ENCODE measurements around the gene SENP2.

Gene SENP2

DNA sequence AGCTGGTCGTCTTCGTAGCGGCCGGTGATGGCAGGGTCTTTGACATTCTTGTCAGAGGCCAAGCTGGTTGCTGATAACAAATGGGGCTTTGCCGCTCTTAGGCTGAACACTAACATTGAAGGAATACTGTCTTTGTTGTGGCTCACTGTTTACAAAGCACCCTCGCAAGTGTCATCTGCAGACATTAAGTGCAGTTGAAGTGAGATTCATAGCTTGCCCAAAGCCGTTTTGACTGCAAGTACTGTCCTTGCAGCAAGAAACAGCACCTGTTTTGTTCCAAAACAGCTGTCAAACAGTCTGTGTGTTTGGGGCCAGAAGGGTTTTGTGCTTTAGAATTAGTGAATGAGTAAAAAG is 568 bp downstream of the SENP2 start:
- Histone ChIP-seq H3K9me3 (ENCODE audit: control insufficient read depth, insufficient read depth, low read length) (no peaks in the 10 kb centered on the region), H3K27me3 (ENCODE audit: control insufficient read depth, insufficient read depth, low read length) (no peaks in the 10 kb centered on the region)

DNA sequence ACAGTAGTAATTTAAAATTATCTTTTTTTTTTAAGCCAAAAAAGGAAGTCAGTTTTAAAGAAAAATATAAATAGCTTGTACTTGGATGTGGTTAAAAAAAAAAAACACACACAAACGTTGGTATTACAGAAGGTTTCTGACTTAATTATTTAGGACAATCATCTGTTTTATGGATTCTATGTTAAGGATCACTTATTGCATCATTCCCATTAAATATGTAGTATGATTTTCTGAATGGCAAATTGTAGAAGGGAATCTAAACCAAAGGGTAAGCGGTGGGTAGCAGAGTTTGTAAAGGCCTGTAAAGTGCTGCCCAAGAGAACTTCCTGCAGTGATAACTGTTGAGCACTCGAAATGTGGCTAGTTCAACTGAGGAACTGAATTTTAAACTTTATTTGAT is 8.0 kb downstream of the SENP2 start:
- Histone ChIP-seq H3K36me3 (ENCODE audit: control insufficient read depth, insufficient read depth, low read length) (peaks cover 53% of the 10 kb centered on the region), H3K27me3 (ENCODE audit: control insufficient read depth, insufficient read depth, low read length) (no peaks in the 10 kb centered on the region), H3K9ac (ENCODE audit: low read depth, low read length) (no peak overlapping the region), H3K9me3 (ENCODE audit: control insufficient read depth, insufficient read depth, low read length) (no peaks in the 10 kb centered on the region), H3K4me1 (ENCODE audit: control insufficient read depth, insufficient read depth, low read length) (peaks cover under 1% of the 10 kb centered on the region; the same call in 1 of the 2 replicates), H3K27ac (ENCODE audit: low read depth, low read length) (no peak overlapping the region), H3K4me3 (ENCODE audit: low read depth, low read length) (no peak overlapping the region)

More for the DNA sequence above, 568 bp downstream of the SENP2 start:
- peak overlapping the region; percentile 79 for H3K27ac ChIP-seq (ENCODE audit: low read depth, low read length)
- H3K36me3 ChIP-seq (ENCODE audit: control insufficient read depth, insufficient read depth, low read length), result peaks cover 5% of the 10 kb centered on the region
- peak overlapping the region; percentile 70 for H3K9ac ChIP-seq (ENCODE audit: low read depth, low read length)
- peak overlapping the region; percentile 86 for H3K4me3 ChIP-seq (ENCODE audit: low read depth, low read length)
- H3K4me1 ChIP-seq (ENCODE audit: control insufficient read depth, insufficient read depth, low read length), result peaks cover 24% of the 10 kb centered on the region

DNA sequence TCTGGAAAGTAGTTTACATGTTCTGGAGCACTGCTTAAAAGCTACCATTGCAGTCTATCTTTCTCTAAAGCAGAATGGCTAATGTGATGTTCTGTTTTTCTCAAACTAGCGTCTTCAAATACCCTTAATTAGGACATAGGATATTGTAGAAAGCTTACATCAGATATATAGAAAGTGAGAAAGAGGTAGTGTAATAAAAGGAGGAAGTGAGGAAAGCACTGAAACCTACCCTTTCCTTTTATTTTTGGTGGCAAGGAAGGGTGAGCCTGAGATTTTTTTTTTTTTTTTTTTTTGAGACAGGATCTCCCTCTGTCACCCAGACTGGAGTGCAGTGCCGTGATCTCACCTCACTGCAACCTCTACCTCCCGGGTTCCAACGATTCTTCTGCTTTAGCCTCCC is 9.4 kb downstream of the SENP2 start:
- Histone ChIP-seq H3K36me3 (ENCODE audit: control insufficient read depth, insufficient read depth, low read length) (peaks cover 63% of the 10 kb centered on the region), H3K9ac (ENCODE audit: low read depth, low read length) (no peak overlapping the region), H3K4me3 (ENCODE audit: low read depth, low read length) (no peak overlapping the region), H3K27me3 (ENCODE audit: control insufficient read depth, insufficient read depth, low read length) (no peaks in the 10 kb centered on the region), H3K4me1 (ENCODE audit: control insufficient read depth, insufficient read depth, low read length) (no peaks in the 10 kb centered on the region), H3K9me3 (ENCODE audit: control insufficient read depth, insufficient read depth, low read length) (no peaks in the 10 kb centered on the region), H3K27ac (ENCODE audit: low read depth, low read length) (no peak overlapping the region)

DNA sequence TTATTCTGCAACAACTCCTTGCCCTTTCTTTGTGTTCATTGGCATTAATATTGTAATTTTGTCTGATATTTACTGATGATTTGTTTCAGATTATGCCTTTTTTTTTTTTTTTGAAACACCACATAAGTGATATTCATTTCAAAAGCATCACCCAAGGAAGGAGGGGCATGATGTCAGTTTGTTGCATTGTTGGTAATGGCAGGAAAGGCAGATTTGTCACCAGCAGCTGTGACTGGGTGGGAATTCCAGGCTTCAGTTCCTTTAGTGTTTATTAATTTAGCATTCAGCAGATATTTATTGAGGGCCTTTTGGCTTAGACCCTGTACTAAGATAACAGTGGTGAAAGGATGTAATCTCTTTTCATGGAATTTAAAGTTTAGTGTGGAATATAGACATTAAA is 19.5 kb downstream of the SENP2 start:
- H3K27me3 ChIP-seq (ENCODE audit: control insufficient read depth, insufficient read depth, low read length), result no peaks in the 10 kb centered on the region
- no peak overlapping the region for H3K9ac ChIP-seq (ENCODE audit: low read depth, low read length)
- no peaks in the 10 kb centered on the region for H3K4me1 ChIP-seq (ENCODE audit: control insufficient read depth, insufficient read depth, low read length)
- no peak overlapping the region for H3K27ac ChIP-seq (ENCODE audit: low read depth, low read length)
- H3K4me3 ChIP-seq (ENCODE audit: low read depth, low read length), result no peak overlapping the region
- H3K36me3 ChIP-seq (ENCODE audit: control insufficient read depth, insufficient read depth, low read length), result peaks cover 88% of the 10 kb centered on the region
- no peaks in the 10 kb centered on the region for H3K9me3 ChIP-seq (ENCODE audit: control insufficient read depth, insufficient read depth, low read length)

DNA sequence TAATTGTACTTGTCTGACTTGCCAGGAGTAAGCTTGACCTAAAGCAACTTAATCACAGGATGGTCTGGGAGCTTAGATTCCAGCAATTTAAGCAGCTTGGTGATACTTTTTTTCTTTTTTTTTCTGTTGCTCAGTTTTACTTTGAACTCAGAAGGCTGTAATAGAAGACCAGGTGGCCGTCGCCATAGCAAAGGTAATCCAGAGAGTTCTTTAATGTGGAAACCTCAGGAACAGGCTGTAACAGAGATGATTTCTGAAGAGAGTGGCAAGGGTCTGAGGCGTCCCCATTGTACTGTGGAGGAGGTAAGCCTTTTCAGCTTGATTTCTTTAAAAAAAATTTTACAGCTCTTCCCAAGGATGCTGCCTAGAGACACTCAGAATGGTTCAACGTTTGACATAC is 20.1 kb downstream of the SENP2 start:
- no peak overlapping the region for H3K4me3 ChIP-seq (ENCODE audit: low read depth, low read length)
- no peak overlapping the region for H3K9ac ChIP-seq (ENCODE audit: low read depth, low read length)
- no peaks in the 10 kb centered on the region for H3K9me3 ChIP-seq (ENCODE audit: control insufficient read depth, insufficient read depth, low read length)
- no peak overlapping the region for H3K27ac ChIP-seq (ENCODE audit: low read depth, low read length)
- no peaks in the 10 kb centered on the region for H3K4me1 ChIP-seq (ENCODE audit: control insufficient read depth, insufficient read depth, low read length)
- H3K36me3 ChIP-seq (ENCODE audit: control insufficient read depth, insufficient read depth, low read length), result peaks cover 86% of the 10 kb centered on the region
- no peaks in the 10 kb centered on the region for H3K27me3 ChIP-seq (ENCODE audit: control insufficient read depth, insufficient read depth, low read length)

DNA sequence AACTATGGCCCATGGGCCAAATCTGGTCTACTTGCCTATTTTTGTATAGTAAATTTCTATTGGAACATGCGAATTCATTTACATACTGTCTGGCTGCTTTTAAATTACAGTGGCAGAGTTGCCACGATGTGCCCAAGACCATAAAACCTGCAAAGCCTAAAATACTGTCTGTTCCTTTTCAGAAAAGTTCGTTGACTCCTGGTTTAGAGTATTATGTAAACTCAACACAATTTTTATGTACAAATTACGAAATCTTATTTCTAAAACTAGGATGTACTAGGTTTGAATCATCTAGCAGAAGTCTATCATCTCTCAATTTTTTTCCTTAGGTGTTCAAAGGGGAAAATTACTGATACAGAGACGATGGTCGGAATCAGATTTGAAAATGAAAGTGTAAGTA is 26.9 kb downstream of the SENP2 start:
- Histone ChIP-seq H3K9ac (ENCODE audit: low read depth, low read length) (no peak overlapping the region), H3K36me3 (ENCODE audit: control insufficient read depth, insufficient read depth, low read length) (peaks cover 89% of the 10 kb centered on the region), H3K27ac (ENCODE audit: low read depth, low read length) (no peak overlapping the region), H3K4me3 (ENCODE audit: low read depth, low read length) (no peak overlapping the region), H3K9me3 (ENCODE audit: control insufficient read depth, insufficient read depth, low read length) (no peaks in the 10 kb centered on the region), H3K4me1 (ENCODE audit: control insufficient read depth, insufficient read depth, low read length) (no peaks in the 10 kb centered on the region), H3K27me3 (ENCODE audit: control insufficient read depth, insufficient read depth, low read length) (no peaks in the 10 kb centered on the region)

DNA sequence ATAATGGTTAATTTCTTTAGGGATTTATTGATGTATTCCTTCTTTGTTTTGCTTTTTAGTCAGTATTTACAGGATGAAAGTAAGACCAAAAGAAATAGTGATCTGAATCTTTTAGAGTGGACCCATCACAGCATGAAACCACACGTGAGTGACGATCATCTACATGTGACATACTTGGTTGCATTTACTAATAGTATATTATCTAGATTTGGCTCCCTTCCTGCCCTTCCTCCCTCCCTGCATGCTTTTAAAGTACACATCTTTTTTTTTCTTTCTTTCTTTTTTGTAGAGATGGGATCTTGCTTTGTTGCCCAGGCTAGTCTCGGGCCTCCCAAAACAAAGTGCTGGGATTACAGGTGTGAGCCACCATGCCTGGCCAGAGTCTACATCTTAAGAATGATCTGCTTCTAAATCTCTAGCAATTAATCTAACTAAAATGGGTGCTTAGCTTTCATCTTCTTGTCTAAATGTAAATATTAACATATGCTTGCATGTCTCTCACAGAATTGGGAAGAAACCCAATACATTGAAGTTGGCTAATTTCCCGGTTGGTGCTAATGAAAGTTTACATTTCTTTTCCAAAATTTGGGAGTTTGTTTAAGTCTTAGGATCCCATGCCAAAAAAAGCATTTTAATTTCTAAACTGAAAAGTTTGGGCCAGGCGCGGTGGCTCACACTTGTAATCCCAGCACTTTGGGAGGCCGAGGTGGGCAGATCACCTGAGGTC is 38.0 kb downstream of the SENP2 start:
- Histone ChIP-seq H3K9ac (ENCODE audit: low read depth, low read length) (no peak overlapping the region), H3K4me1 (ENCODE audit: control insufficient read depth, insufficient read depth, low read length) (no peaks in the 10 kb centered on the region), H3K27me3 (ENCODE audit: control insufficient read depth, insufficient read depth, low read length) (no peaks in the 10 kb centered on the region), H3K4me3 (ENCODE audit: low read depth, low read length) (no peak overlapping the region), H3K36me3 (ENCODE audit: control insufficient read depth, insufficient read depth, low read length) (peaks cover 87% of the 10 kb centered on the region), H3K27ac (ENCODE audit: low read depth, low read length) (no peak overlapping the region), H3K9me3 (ENCODE audit: control insufficient read depth, insufficient read depth, low read length) (no peaks in the 10 kb centered on the region)

DNA sequence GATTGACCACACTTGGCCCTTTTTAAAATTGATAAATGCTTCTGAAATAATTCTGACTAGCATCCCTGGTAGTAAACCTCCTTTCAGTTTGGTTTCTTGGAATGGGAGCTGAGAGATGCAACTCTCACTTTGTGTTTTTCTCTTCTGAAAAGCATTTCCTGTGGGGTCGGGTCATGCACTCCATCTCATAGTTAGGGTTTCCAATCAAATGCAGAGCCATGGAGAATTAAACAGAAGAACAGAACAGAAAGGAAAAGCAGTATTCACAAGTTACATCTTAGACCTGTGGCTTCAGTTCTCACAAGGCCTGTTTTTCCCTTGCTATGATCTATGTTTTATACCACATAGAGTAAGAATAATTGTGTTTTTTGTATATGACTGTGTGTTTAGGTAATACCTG is 39.7 kb downstream of the SENP2 start:
- H3K4me1 ChIP-seq (ENCODE audit: control insufficient read depth, insufficient read depth, low read length), result no peaks in the 10 kb centered on the region
- H3K36me3 ChIP-seq (ENCODE audit: control insufficient read depth, insufficient read depth, low read length), result peaks cover 87% of the 10 kb centered on the region
- H3K27ac ChIP-seq (ENCODE audit: low read depth, low read length), result no peak overlapping the region
- no peak overlapping the region for H3K4me3 ChIP-seq (ENCODE audit: low read depth, low read length)
- H3K9me3 ChIP-seq (ENCODE audit: control insufficient read depth, insufficient read depth, low read length), result no peaks in the 10 kb centered on the region
- H3K27me3 ChIP-seq (ENCODE audit: control insufficient read depth, insufficient read depth, low read length), result no peaks in the 10 kb centered on the region
- no peak overlapping the region for H3K9ac ChIP-seq (ENCODE audit: low read depth, low read length)

DNA sequence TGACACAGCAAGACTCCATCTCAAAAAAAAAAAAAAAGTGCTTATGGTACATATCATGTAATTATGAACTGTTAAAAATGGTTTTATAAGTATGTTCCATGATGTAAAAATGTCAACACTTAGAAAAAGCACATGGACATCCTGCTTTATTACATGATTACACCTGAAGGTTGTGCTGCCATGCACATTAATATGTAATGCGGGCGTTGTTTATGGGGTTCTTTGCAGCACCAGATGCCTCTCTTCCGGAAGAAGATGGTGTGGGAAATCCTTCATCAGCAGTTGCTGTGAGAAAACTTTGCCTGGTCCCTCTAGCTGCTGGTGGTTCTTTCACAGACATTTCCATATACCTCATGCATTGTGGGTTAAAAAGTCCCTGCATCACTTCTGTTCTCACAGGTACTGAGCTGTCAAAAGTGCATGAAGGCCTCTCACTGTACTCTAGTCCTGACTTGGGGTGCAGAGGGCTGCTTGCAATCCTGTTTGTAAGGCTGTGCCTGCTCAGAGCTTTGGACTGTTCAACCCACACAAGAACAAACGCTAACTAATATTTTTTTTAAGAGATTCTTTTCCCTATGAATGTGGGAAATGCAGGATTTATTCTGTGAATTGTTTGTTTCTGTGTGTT is 43.6 kb downstream of the SENP2 start:
- H3K27ac ChIP-seq (ENCODE audit: low read depth, low read length), result no peak overlapping the region

DNA sequence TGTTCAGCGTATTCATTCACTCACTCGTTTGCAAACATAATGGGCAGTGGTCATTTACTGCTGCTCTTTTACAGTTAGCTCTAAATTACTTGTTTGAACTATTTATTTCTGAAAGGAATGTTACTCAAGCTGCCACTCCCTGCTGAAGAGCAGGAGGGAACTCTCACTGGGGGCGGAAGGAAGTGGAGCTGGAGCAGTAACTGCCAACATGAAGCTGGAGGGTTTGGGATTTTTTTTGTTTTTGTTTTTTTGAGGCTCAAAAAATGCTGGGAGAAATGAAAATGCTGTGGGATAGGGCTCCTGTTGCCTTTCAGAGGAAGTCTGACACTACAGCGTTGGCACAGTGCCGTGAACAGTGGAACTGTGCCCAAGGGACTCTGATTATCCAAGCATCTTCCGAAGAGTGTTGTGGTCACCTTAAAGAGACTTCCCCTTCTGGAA is 44.1 kb downstream of the SENP2 start:
- H3K4me3 ChIP-seq (ENCODE audit: low read depth, low read length), result no peak overlapping the region
- H3K36me3 ChIP-seq (ENCODE audit: control insufficient read depth, insufficient read depth, low read length), result peaks cover 62% of the 10 kb centered on the region
- no peak overlapping the region for H3K9ac ChIP-seq (ENCODE audit: low read depth, low read length)
- H3K27me3 ChIP-seq (ENCODE audit: control insufficient read depth, insufficient read depth, low read length), result no peaks in the 10 kb centered on the region
- H3K9me3 ChIP-seq (ENCODE audit: control insufficient read depth, insufficient read depth, low read length), result no peaks in the 10 kb centered on the region
- H3K4me1 ChIP-seq (ENCODE audit: control insufficient read depth, insufficient read depth, low read length), result no peaks in the 10 kb centered on the region
- no peak overlapping the region for H3K27ac ChIP-seq (ENCODE audit: low read depth, low read length)

More for the DNA sequence above, 43.6 kb downstream of the SENP2 start:
- peaks cover 65% of the 10 kb centered on the region for H3K36me3 ChIP-seq (ENCODE audit: control insufficient read depth, insufficient read depth, low read length)
- H3K27me3 ChIP-seq (ENCODE audit: control insufficient read depth, insufficient read depth, low read length), result no peaks in the 10 kb centered on the region
- no peaks in the 10 kb centered on the region for H3K4me1 ChIP-seq (ENCODE audit: control insufficient read depth, insufficient read depth, low read length)
- H3K9ac ChIP-seq (ENCODE audit: low read depth, low read length), result no peak overlapping the region
- no peaks in the 10 kb centered on the region for H3K9me3 ChIP-seq (ENCODE audit: control insufficient read depth, insufficient read depth, low read length)
- H3K4me3 ChIP-seq (ENCODE audit: low read depth, low read length), result no peak overlapping the region

DNA sequence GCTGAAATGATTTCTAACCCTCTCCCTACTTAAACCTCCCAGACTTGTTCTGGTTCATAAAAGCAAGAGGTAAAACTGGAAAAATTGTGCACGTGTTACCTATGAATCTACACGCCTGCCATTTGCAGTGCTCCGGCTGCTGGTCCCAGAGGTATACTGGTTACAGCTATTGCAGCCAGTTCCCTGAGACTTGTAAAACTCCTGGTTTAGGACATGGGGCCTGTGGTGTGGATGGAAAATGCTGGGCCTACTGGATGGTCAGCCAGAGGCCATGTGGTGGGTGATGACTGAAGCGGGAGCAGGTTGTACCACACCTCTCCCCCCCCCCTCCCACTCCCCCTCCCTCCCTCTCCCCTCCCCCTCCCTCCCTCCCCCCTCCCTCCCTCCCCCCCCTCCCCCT is 45.0 kb downstream of the SENP2 start:
- Histone ChIP-seq H3K4me3 (ENCODE audit: low read depth, low read length) (no peak overlapping the region), H3K9me3 (ENCODE audit: control insufficient read depth, insufficient read depth, low read length) (no peaks in the 10 kb centered on the region), H3K27ac (ENCODE audit: low read depth, low read length) (no peak overlapping the region), H3K27me3 (ENCODE audit: control insufficient read depth, insufficient read depth, low read length) (no peaks in the 10 kb centered on the region), H3K9ac (ENCODE audit: low read depth, low read length) (no peak overlapping the region), H3K4me1 (ENCODE audit: control insufficient read depth, insufficient read depth, low read length) (no peaks in the 10 kb centered on the region), H3K36me3 (ENCODE audit: control insufficient read depth, insufficient read depth, low read length) (peaks cover 52% of the 10 kb centered on the region)

Measured in HUES48 (cell line).